H1 (cell line): Measurements from ENCODE around the gene DRGX. TPM values are rescaled to one million over a fixed set of nuclear protein-coding genes. Genes with fewer than 3 reads are reported as not detected.
A peak's percentile ranks its signal among the peaks of the same experiment; 100 is the strongest.

Experiments
- CTCF ChIA-PET: fragments of 300-600 bp; sonication (Branson Sonifier 250); formaldehyde crosslinking; loops from one replicate; lab custom pipeline; 2021; ENCODE audit not compliant: partially characterized antibody; lab: Charles Lee
- POLR2A ChIA-PET: fragments of 300-600 bp; sonication (Branson Sonifier 250); formaldehyde crosslinking; loops from one replicate; lab custom pipeline; 2021; ENCODE audit warnings: inconsistent platforms; ENCODE audit not compliant: partially characterized antibody; lab: Charles Lee
- DNase-seq, 2 experiments: peaks; one replicate each; pipeline versions ENCODE4 v3.0.0 to v3.0.0-alpha.2; 2010 to 2022; ENCODE audit warnings: low spot score in 2 of 2, low read depth in 1 of 2, mixed read lengths in 1 of 2
- FAIRE-seq: peaks from 2 replicates; lab custom pipeline; 2011; peaks lifted over from hg19 to GRCh38; lab: Jason Lieb, UNC
- H2AFZ ChIP-seq: 2 replicates; pipeline ENCODE4 v1.8.1; 2012; ENCODE audit warnings: low read length, inconsistent platforms
- H2AK5ac ChIP-seq: 2 replicates; pipeline ENCODE4 v1.6.1; 2013; ENCODE audit warnings: low read depth, low read length
- H2BK120ac ChIP-seq: replicated peaks from 2 replicates; pipeline ENCODE3; 2013; ENCODE audit warnings: low read depth, low read length, inconsistent platforms
- H2BK12ac ChIP-seq: 2 replicates; pipeline ENCODE4 v1.6.1; 2013; ENCODE audit warnings: low read depth, low read length
- H2BK15ac ChIP-seq: 2 replicates; pipeline ENCODE4 v1.6.1; 2013; ENCODE audit warnings: low read length
- H2BK20ac ChIP-seq: 2 replicates; pipeline ENCODE4 v1.6.1; 2013; ENCODE audit warnings: low read length
- H2BK5ac ChIP-seq: 2 replicates; pipeline ENCODE4 v1.6.1; 2013; ENCODE audit warnings: low read depth, low read length
- H3K14ac ChIP-seq: 2 replicates; pipeline ENCODE4 v1.6.1; 2013; ENCODE audit warnings: inconsistent platforms; ENCODE audit not compliant: insufficient read length
- H3K18ac ChIP-seq: 2 replicates; pipeline ENCODE4 v1.6.1; 2013; ENCODE audit warnings: low read length; ENCODE audit errors: extremely low read depth
- H3K23ac ChIP-seq: 2 replicates; pipeline ENCODE4 v1.6.1; 2013; ENCODE audit warnings: inconsistent platforms; ENCODE audit not compliant: insufficient read length
- H3K23me2 ChIP-seq: 2 replicates; pipeline ENCODE4 v1.6.1; 2013; ENCODE audit warnings: low read depth, low read length
- H3K27ac ChIP-seq: 2 replicates; pipeline ENCODE4 v1.6.1; 2011; ENCODE audit warnings: low read depth, low read length, inconsistent platforms
- H3K27me3 ChIP-seq, 4 experiments: replicated peaks in 1 of 4; 1 replicate in 1 of 4; 2 replicates in 3 of 4; pipeline versions ENCODE4 v1.6.1 to v1.8.1; 2011 to 2013; ENCODE audit warnings: low read length in 3 of 4, mild to moderate bottlenecking in 3 of 4, inconsistent platforms in 2 of 4, mixed read lengths in 2 of 4, moderate library complexity in 1 of 4; ENCODE audit not compliant: control insufficient read depth in 3 of 4, insufficient read depth in 3 of 4; ENCODE audit errors: extremely low read depth in 1 of 4
- H3K36me3 ChIP-seq, 4 experiments: 2 replicates each; pipeline versions ENCODE4 v1.6.1 to v1.8.1; 2011 to 2013; ENCODE audit warnings: mild to moderate bottlenecking in 4 of 4, low read length in 3 of 4, moderate library complexity in 2 of 4, control low read depth in 1 of 4, inconsistent platforms in 1 of 4; ENCODE audit not compliant: insufficient read depth in 4 of 4, control insufficient read depth in 2 of 4
- H3K4ac ChIP-seq: replicated peaks from 2 replicates; pipeline ENCODE3; 2013; ENCODE audit warnings: low read length, low read depth, mixed read lengths, inconsistent platforms; ENCODE audit not compliant: insufficient read length
- H3K4me1 ChIP-seq, 4 experiments: replicated peaks in 1 of 4; 1 replicate in 1 of 4; 2 replicates in 3 of 4; pipeline versions ENCODE4 v1.6.1 to v1.8.1; 2011 to 2013; ENCODE audit warnings: low read length in 3 of 4, inconsistent platforms in 2 of 4, mixed read lengths in 1 of 4; ENCODE audit not compliant: insufficient read depth in 4 of 4, control insufficient read depth in 3 of 4
- H3K4me2 ChIP-seq, 2 experiments: 2 replicates each; pipeline versions ENCODE4 v1.6.1 to v1.8.1; 2011 to 2013; ENCODE audit warnings: low read depth in 2 of 2, low read length in 2 of 2, control low read depth in 1 of 2, inconsistent platforms in 1 of 2, mild to moderate bottlenecking in 1 of 2; ENCODE audit not compliant: insufficient read depth in 1 of 2
- H3K4me3 ChIP-seq, 4 experiments: fragments of 200-600, 300-600 bp in 1 of 4; sonication (generic), shearing (Covaris generic), sonication (Bioruptor Twin) in 1 of 4; 2 replicates each; pipeline versions ENCODE4 v1.5.1 to v1.8.1; 2011 to 2016; ENCODE audit warnings: low read length in 4 of 4, low read depth in 3 of 4, control low read depth in 2 of 4, inconsistent platforms in 2 of 4, mild to moderate bottlenecking in 2 of 4, mixed read lengths in 1 of 4, moderate library complexity in 1 of 4; ENCODE audit not compliant: insufficient read depth in 2 of 4; ENCODE audit errors: extremely low read depth in 1 of 4
- H3K56ac ChIP-seq: replicated peaks from 2 replicates; pipeline ENCODE3; 2013; ENCODE audit warnings: low read depth, mild to moderate bottlenecking, mixed read lengths, low read length, inconsistent platforms; ENCODE audit not compliant: insufficient read length
- H3K79me1 ChIP-seq: 2 replicates; pipeline ENCODE4 v1.6.1; 2013; ENCODE audit warnings: low read depth, low read length, control low read depth
- H3K79me2 ChIP-seq, 2 experiments: 2 replicates each; pipeline versions ENCODE4 v1.6.1 to v1.8.1; 2012 to 2013; ENCODE audit warnings: low read length in 2 of 2, mild to moderate bottlenecking in 2 of 2, inconsistent platforms in 1 of 2; ENCODE audit not compliant: insufficient read depth in 2 of 2, control insufficient read depth in 1 of 2
- H3K9ac ChIP-seq, 4 experiments: replicated peaks in 1 of 4; 1 replicate in 1 of 4; 2 replicates in 3 of 4; pipeline versions ENCODE4 v1.6.1 to v1.8.1; 2011 to 2013; ENCODE audit warnings: low read depth in 3 of 4, low read length in 3 of 4, control low read depth in 2 of 4, mild to moderate bottlenecking in 2 of 4, moderate library complexity in 2 of 4, inconsistent platforms in 1 of 4; ENCODE audit errors: extremely low read depth in 1 of 4
- H3K9me3 ChIP-seq, 2 experiments: 2 replicates each; pipeline versions ENCODE4 v1.6.1 to v1.8.1; 2012 to 2013; ENCODE audit warnings: mild to moderate bottlenecking in 2 of 2, moderate library complexity in 2 of 2, control low read depth in 1 of 2, inconsistent platforms in 1 of 2, low read depth in 1 of 2, low read length in 1 of 2, mixed read lengths in 1 of 2; ENCODE audit not compliant: insufficient read depth in 2 of 2
- H4K20me1 ChIP-seq, 2 experiments: replicated peaks in 1 of 2; 2 replicates each; pipeline versions ENCODE3 to v1.8.1; 2011 to 2013; ENCODE audit warnings: inconsistent platforms in 2 of 2, low read length in 2 of 2, mild to moderate bottlenecking in 1 of 2; ENCODE audit not compliant: insufficient read depth in 2 of 2, control insufficient read depth in 1 of 2
- H4K5ac ChIP-seq: 2 replicates; pipeline ENCODE4 v1.6.1; 2013; ENCODE audit warnings: low read length, low read depth, mixed read lengths, inconsistent platforms; ENCODE audit not compliant: insufficient read length
- H4K8ac ChIP-seq: 2 replicates; pipeline ENCODE4 v1.8.0; 2013; ENCODE audit warnings: mild to moderate bottlenecking, moderate library complexity, low read length, inconsistent platforms; ENCODE audit not compliant: insufficient read depth; ENCODE audit errors: extremely low read depth
- H4K91ac ChIP-seq: replicated peaks from 2 replicates; pipeline ENCODE3; 2013; ENCODE audit warnings: low read length, mixed read lengths, inconsistent platforms; ENCODE audit not compliant: insufficient read length
- EGR1 ChIP-seq: IDR thresholded peaks from 2 replicates; pipeline ENCODE4 v1.6.1; 2011; ENCODE audit warnings: low read depth, low read length, borderline replicate concordance
- NANOG ChIP-seq: IDR thresholded peaks from 2 replicates; pipeline ENCODE4 v1.6.1; 2011; ENCODE audit warnings: low read length, low read depth, mild to moderate bottlenecking, inconsistent platforms; ENCODE audit not compliant: insufficient read depth, poor library complexity, severe bottlenecking
- NRF1 ChIP-seq: IDR thresholded peaks from 2 replicates; pipeline ENCODE4 v1.6.1; 2011; ENCODE audit warnings: mild to moderate bottlenecking, low read depth, low read length, improper control_type of control experiment
- SUZ12 ChIP-seq: fragments of 200-600 bp; sonication (generic); IDR thresholded peaks from 2 replicates; pipeline ENCODE4 v1.6.1; 2012; ENCODE audit warnings: mild to moderate bottlenecking, inconsistent platforms, low read length, moderate library complexity, mixed read lengths
- USF2 ChIP-seq: IDR thresholded peaks from 2 replicates; pipeline ENCODE4 v1.6.1; 2011; ENCODE audit warnings: low read length, improper control_type of control experiment
- ZNF274 ChIP-seq: IDR thresholded peaks from 2 replicates; pipeline ENCODE4 v1.7.0; 2012; ENCODE audit warnings: low read length, borderline replicate concordance; ENCODE audit errors: extremely low read depth
- WGBS, 2 experiments: shearing (Covaris generic) in 1 of 2; methylation state at CpG; one replicate each; pipeline versions ENCODE4 v1.1.6 to v1.1.7; 2013 to 2015; ENCODE audit warnings: low lambda C conversion rate in 2 of 2, mixed read lengths in 2 of 2, inconsistent platforms in 1 of 2, low coverage in 1 of 2, missing lambda C conversion rate in 1 of 2; ENCODE audit not compliant: insufficient replicate concordance in 2 of 2, insufficient coverage in 1 of 2, insufficient read length in 1 of 2; ENCODE audit errors: extremely low coverage in 1 of 2, missing lambda C conversion rate in 1 of 2; 5-methylcytosine and 5-hydroxymethylcytosine counted together
- polyA plus RNA-seq, 7 experiments: library from polyadenylated mRNA; depleted of rRNA in 3 of 7; stranded (reverse) in 5 of 7; unstranded in 2 of 7; fragments of >200 nt in 5 of 7; fragments of 200-250 nt in 2 of 7; gene quantifications; 1 replicate in 5 of 7; 2 replicates in 1 of 7; 4 replicates in 1 of 7; pipeline versions ENCODE4 v1.2.1 to v1.2.3, GENCODE V29; 2011 to 2013; ENCODE audit warnings: missing spikeins in 2 of 7, mixed read lengths in 2 of 7
- total RNA-seq: library from RNA; stranded (reverse); fragmentation: NEBNext Ultra II Directional; extraction: Animal tissue kit (Norgen Biotek cat#: 25700); gene quantifications from 2 replicates; pipeline ENCODE4 v1.2.1, GENCODE V29; 2021

DRGX gene
- total and polyA plus RNA-seq, 2 of the 8 experiments (the other 6 are each of a cell fraction or from before 2014, with no cell fraction given) = not detected

GRCh38 chr10:49353026-49353894, 42.6 kb downstream of the DRGX start:
- H3K9me3 ChIP-seq = no peaks in the 10 kb centered on the region
- H3K23me2 ChIP-seq = no peaks in the 10 kb centered on the region
- no peak overlapping the region for H2BK12ac ChIP-seq
- no peak overlapping the region for H2BK20ac ChIP-seq
- H2BK120ac ChIP-seq = no peak overlapping the region
- H3K23ac ChIP-seq = no peak overlapping the region
- WGBS, 2 experiments = 92% methylated on average over 5 of the region's 6 CpGs; no CpG with 5 or more reads in 1 of the 2 experiments
- no peak overlapping the region for H4K5ac ChIP-seq
- no peak overlapping the region for H2BK15ac ChIP-seq
- DNase-seq = no peak
- no peaks in the 10 kb centered on the region for H3K79me2 ChIP-seq
- H2AFZ ChIP-seq = no peak overlapping the region
- H3K36me3 ChIP-seq = no peaks in the 10 kb centered on the region
- peak overlapping the region; percentile 16; the same call in 1 of the 2 replicates for H4K8ac ChIP-seq
- no peaks in the 10 kb centered on the region for H3K27me3 ChIP-seq
- H3K56ac ChIP-seq = no peak overlapping the region
- CTCF ChIA-PET = interaction anchor here (0.6 to 2.1 kb wide), 9 partner anchors 7 to 199 kb away, joined by 3 to 8 read pairs (median 3); no protein-coding TSS in a partner anchor
- no peaks in the 10 kb centered on the region for H3K79me1 ChIP-seq
- H3K4ac ChIP-seq = no peak overlapping the region
- H3K9ac ChIP-seq = no peak overlapping the region
- H3K4me2 ChIP-seq = no peak overlapping the region
- no peak overlapping the region for H3K27ac ChIP-seq
- H4K20me1 ChIP-seq = no peaks in the 10 kb centered on the region
- TF ChIP-seq EGR1 (no peak), NRF1 (no peak), ZNF274 (no peak), NANOG (no peak), USF2 (no peak), SUZ12 (no peak)
- TF ChIP-seq, all 59 proteins: peak for 0
- no peak overlapping the region for H4K91ac ChIP-seq
- FAIRE-seq = no peak
- no peak overlapping the region for H3K14ac ChIP-seq
- H3K18ac ChIP-seq = no peak overlapping the region
- no peaks in the 10 kb centered on the region for H3K4me1 ChIP-seq
- H2AK5ac ChIP-seq = no peak overlapping the region
- no peak overlapping the region for H3K4me3 ChIP-seq
- POLR2A ChIA-PET = no interaction called here
- H2BK5ac ChIP-seq = no peak overlapping the region
